SK-N-MC (cell line): ENCODE data around the gene MTCL1.

Source experiments
- DNase-seq: peaks from one replicate; pipeline ENCODE4 v3.0.0-alpha.2; 2011; ENCODE audit warnings: low read depth, low spot score
- H3K27ac ChIP-seq: fragments of 200-600 bp; sonication (generic); 2 replicates; pipeline ENCODE4 v1.5.1; 2016; ENCODE audit warnings: mixed run types
- H3K36me3 ChIP-seq: fragments of 200-600 bp; sonication (generic); 2 replicates; pipeline ENCODE4 v1.6.1; 2017; ENCODE audit warnings: antibody characterized with exemption, low read length, mixed read lengths; ENCODE audit not compliant: insufficient read depth
- H3K4me3 ChIP-seq: fragments of 200-600 bp; sonication (generic); 2 replicates; pipeline ENCODE4 v1.5.1; 2016
- H3K9ac ChIP-seq: fragments of 200-600 bp; sonication (generic); 2 replicates; pipeline ENCODE4 v1.8.0; 2017; ENCODE audit warnings: mixed run types, mixed read lengths; ENCODE audit not compliant: insufficient read length
- H3K9me3 ChIP-seq: fragments of 200-600 bp; sonication (generic); 2 replicates; pipeline ENCODE4 v1.6.1; 2017; ENCODE audit warnings: low read depth, mild to moderate bottlenecking, antibody characterized with exemption, low read length, moderate library complexity, mixed read lengths
- EZH2 ChIP-seq: fragments of 200-600 bp; sonication (generic); IDR thresholded peaks from one replicate; pipeline ENCODE4 v1.6.1; 2017; ENCODE audit warnings: antibody characterized with exemption
- FOXP2 ChIP-seq: optimal IDR thresholded peaks from 2 replicates; pipeline ENCODE3; 2011; ENCODE audit warnings: mild to moderate bottlenecking, moderate library complexity; ENCODE audit not compliant: insufficient read depth; ENCODE audit errors: extremely low read length, control extremely low read depth
- POLR2AphosphoS5 ChIP-seq: IDR thresholded peaks from 2 replicates; pipeline ENCODE4 v1.6.1; 2012; ENCODE audit warnings: mild to moderate bottlenecking, low read depth, low read length, borderline replicate concordance

MTCL1 gene

GRCh38 chr18:8726281-8726680 lies 20.9 kb downstream of the MTCL1 start:
- Histone ChIP-seq H3K4me3 (no peak overlapping the region), H3K9ac (no peak overlapping the region), H3K27ac (no peak overlapping the region), H3K9me3 (no peaks in the 10 kb centered on the region), H3K36me3 (no peaks in the 10 kb centered on the region)
- DNase-seq, result no peak
- no peak for TF ChIP-seq POLR2AphosphoS5
- TF ChIP-seq FOXP2, result no peak
- TF ChIP-seq EZH2, result no peak

DNA sequence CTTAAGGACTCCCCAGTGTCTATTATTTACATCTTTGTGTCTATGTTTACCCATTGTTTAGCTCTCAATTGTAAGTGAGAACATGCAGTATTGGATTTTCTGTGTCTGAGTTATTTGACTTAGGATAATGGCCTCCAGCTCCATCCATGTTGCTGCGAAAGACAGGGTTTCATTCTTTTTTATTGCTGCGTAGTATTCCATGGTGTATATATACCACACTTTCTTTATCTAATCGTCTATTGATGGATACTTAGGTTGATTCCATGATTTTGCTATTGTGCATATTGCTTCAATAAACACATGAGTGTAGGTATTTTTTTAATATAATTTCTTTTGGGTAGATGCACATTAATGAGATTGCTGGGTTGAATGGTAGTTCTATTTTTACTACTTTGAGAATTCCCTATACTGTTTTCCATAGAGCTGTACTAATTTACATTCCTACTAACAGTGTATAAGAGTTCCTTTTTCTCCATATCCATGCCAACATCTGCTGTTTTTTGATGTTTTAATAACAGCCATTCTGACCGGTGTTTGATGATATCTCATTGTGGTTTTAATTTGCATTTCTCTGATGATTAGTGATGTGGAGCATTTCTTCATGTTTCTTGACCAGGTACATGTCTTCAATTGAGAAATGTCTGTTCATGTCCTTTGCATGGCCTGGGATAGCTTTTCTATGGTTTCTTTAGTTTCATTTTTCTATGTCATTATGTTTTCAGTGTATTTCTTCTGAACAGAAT lies 21.8 kb downstream of the MTCL1 start:
- DNase-seq, result no peak
- no peaks in the 10 kb centered on the region for H3K36me3 ChIP-seq
- H3K27ac ChIP-seq, result no peak overlapping the region
- H3K9me3 ChIP-seq, result no peaks in the 10 kb centered on the region
- no peak for TF ChIP-seq POLR2AphosphoS5
- no peak for TF ChIP-seq EZH2
- TF ChIP-seq FOXP2, result no peak
- no peak overlapping the region for H3K4me3 ChIP-seq
- H3K9ac ChIP-seq, result no peak overlapping the region

DNA sequence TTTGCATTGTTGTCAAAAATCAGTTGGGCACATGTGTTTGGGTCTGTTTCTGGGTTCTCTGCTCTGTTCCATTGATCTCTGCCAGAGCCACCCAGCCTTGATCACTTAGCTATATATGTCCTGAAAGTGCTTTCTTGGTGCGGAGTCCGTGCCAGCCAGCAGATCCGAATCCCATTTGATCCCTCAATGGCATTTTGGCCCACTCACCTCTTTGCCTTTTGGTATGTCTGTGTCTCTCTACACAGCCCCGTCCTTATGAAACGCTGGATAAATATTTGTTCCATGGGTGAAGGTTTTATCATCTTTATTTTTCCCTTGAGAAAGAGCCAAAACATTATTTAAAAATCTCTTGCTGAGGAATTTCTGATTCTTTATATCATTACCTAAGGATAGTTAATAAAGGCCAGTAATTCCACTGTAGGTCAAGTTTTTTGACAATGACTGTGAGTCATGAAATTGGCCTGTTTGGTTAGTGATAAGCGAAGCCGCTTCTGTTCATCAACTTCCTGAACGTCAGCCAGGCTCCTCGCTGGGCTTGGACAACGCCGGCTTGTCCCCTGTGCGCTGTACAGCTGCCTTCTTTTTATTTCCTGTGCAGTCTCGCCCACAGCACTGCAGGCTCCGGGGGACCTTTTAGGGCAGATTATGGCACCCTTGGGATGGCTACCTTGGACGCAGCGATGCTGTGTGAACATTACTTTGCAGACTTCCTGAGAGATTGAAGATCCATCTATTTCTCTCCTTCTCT lies 24.9 kb downstream of the MTCL1 start:
- Histone ChIP-seq H3K27ac (no peak overlapping the region), H3K4me3 (no peak overlapping the region)
- no peak for DNase-seq

GRCh38 chr18:8732442-8733360 lies 27.3 kb downstream of the MTCL1 start:
- Histone ChIP-seq H3K36me3 (no peaks in the 10 kb centered on the region), H3K9ac (no peak overlapping the region), H3K27ac (no peak overlapping the region)

More for the DNA sequence above, 24.9 kb downstream of the MTCL1 start:
- no peaks in the 10 kb centered on the region for H3K36me3 ChIP-seq
- TF ChIP-seq POLR2AphosphoS5, result no peak
- no peak for TF ChIP-seq FOXP2
- TF ChIP-seq EZH2, result no peak
- no peak overlapping the region for H3K9ac ChIP-seq
- H3K9me3 ChIP-seq, result no peaks in the 10 kb centered on the region

GRCh38 chr18:8734496-8734895 lies 29.1 kb downstream of the MTCL1 start:
- Histone ChIP-seq H3K9me3 (no peaks in the 10 kb centered on the region), H3K36me3 (no peaks in the 10 kb centered on the region), H3K9ac (no peak overlapping the region), H3K4me3 (no peak overlapping the region), H3K27ac (no peak overlapping the region)
- DNase-seq, result no peak
- TF ChIP-seq POLR2AphosphoS5 (no peak), EZH2 (no peak), FOXP2 (no peak)

More at GRCh38 chr18:8732442-8733360, 27.3 kb downstream of the MTCL1 start:
- TF ChIP-seq FOXP2 (no peak), POLR2AphosphoS5 (no peak), EZH2 (no peak)
- no peak overlapping the region for H3K4me3 ChIP-seq
- no peaks in the 10 kb centered on the region for H3K9me3 ChIP-seq
- DNase-seq, result no peak

- Histone ChIP-seq H3K27ac (no peak overlapping the region), H3K4me3 (no peak overlapping the region), H3K9me3 (no peaks in the 10 kb centered on the region), H3K9ac (no peak overlapping the region), H3K36me3 (no peaks in the 10 kb centered on the region)
- TF ChIP-seq EZH2, result no peak
- no peak for TF ChIP-seq POLR2AphosphoS5
- no peak for TF ChIP-seq FOXP2
- no peak for DNase-seq
Observed at GRCh38 chr18:8735274-8735673, 29.9 kb downstream of the MTCL1 start.

DNA sequence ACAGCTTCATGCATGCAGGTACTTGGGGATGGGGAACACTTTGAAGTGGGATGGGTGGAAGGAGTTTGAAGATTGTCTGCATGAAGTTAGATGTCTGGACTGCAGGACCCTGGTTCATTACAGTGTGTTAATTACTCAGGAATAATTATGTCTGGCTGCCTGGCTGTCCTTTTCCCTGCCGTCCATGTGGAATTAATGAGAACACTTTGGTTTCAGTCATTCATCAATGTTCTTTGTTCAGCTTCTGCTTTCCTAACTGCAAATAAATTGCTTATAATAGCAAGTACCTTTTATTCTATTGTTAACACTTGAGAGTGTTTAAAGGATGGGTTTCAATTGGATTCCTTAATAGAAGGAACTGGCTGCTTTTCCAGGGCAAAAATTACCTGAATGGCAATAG lies 35.8 kb downstream of the MTCL1 start:
- no peak for TF ChIP-seq EZH2
- Histone ChIP-seq H3K4me3 (no peak overlapping the region), H3K9ac (no peak overlapping the region), H3K36me3 (no peaks in the 10 kb centered on the region), H3K9me3 (no peaks in the 10 kb centered on the region), H3K27ac (no peak overlapping the region)
- DNase-seq, result no peak

DNA sequence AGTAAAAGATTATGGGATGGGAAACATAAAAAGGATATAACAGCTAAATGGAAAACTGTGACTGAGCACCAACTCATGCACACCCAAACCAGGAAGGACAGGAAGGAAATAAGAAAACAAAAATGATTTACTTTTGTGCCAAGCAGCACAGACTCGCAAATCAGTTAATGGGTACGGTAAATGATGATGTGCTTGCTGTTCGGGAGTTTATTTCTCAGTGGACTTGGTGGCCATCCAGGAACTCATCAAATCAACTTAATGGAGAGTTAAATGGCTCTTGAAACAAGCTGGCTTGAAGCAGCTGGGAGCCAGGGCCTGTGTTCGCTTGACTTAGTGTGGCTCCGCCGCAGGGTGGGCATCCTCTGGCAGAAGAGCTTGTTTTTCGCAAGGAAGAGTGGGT lies 36.2 kb downstream of the MTCL1 start:
- Histone ChIP-seq H3K27ac (no peak overlapping the region), H3K9ac (no peak overlapping the region), H3K4me3 (no peak overlapping the region), H3K9me3 (no peaks in the 10 kb centered on the region), H3K36me3 (no peaks in the 10 kb centered on the region)
- DNase-seq, result no peak
- TF ChIP-seq FOXP2, result no peak
- TF ChIP-seq POLR2AphosphoS5, result no peak
- no peak for TF ChIP-seq EZH2
